NCI-H748 (cell line): Measurements from ENCODE around the gene OR2D2.
"Not testable (repeated sequence)": the region's sequence is repeated elsewhere in the genome, so short reads cannot be mapped to it uniquely, and the experiment has no call there.

ENCODE experiments used
- DNase-seq: peaks from one replicate; lab custom pipeline; 2025; ENCODE audit not compliant: unreplicated experiment; lab: John Stamatoyannopoulos, UW

The OR2D2 gene

GRCh38 chr11:6887711-6888110 is 4.6 kb downstream of the OR2D2 start:
- DNase-seq = not testable (repeated sequence)

- no peak for DNase-seq
These were observed 9.5 kb downstream of the OR2D2 start for GRCh38 chr11:6882751-6883150.

GRCh38 chr11:6876914-6877313 is 15.4 kb downstream of the OR2D2 start:
- no peak for DNase-seq

GRCh38 chr11:6876325-6876724 is 16.0 kb downstream of the OR2D2 start, which contains the start of gene OR10A4:
Gene OR10A4, plus strand, starts transcription at chr11:6876625. Its CDS starts 23 bp downstream, at chr11:6876648.
- no peak for DNase-seq

GRCh38 chr11:6875761-6876160 is 16.5 kb downstream of the OR2D2 start:
- no peak for DNase-seq

- no peak for DNase-seq
These were observed 21.0 kb downstream of the OR2D2 start for GRCh38 chr11:6871278-6871677.

- no peak for DNase-seq
These were observed 27.9 kb downstream of the OR2D2 start for GRCh38 chr11:6864438-6864837.

- DNase-seq = no peak
These were observed 29.3 kb downstream of the OR2D2 start, which contains the start of gene OR10A2 for GRCh38 chr11:6862961-6863360. Gene OR10A2, plus strand, starts transcription at chr11:6863057. Its CDS starts 6,698 bp downstream, at chr11:6869755.

GRCh38 chr11:6856871-6857270 is 35.4 kb downstream of the OR2D2 start:
- no peak for DNase-seq

- no peak for DNase-seq
These were observed 36.2 kb downstream of the OR2D2 start for GRCh38 chr11:6855971-6856541.

- DNase-seq = not testable (repeated sequence)
These were observed 37.5 kb downstream of the OR2D2 start for GRCh38 chr11:6854801-6855200.

- no peak for DNase-seq
These were observed 41.8 kb downstream of the OR2D2 start for GRCh38 chr11:6850526-6850925.

GRCh38 chr11:6845383-6845782 is 46.9 kb downstream of the OR2D2 start, which contains the start of gene OR10A5:
Gene OR10A5, plus strand, starts transcription at chr11:6845683. Its CDS starts 0 bp downstream, at chr11:6845683.
- DNase-seq = no peak

GRCh38 chr11:6844356-6844755 is 47.9 kb downstream of the OR2D2 start:
- no peak for DNase-seq

- DNase-seq = no peak
These were observed 48.6 kb downstream of the OR2D2 start for GRCh38 chr11:6843670-6844069.

- no peak for DNase-seq
These were observed 50.6 kb downstream of the OR2D2 start for GRCh38 chr11:6841694-6842093.
